Progenitor cell of endocrine pancreas (in vitro differentiated cells): ENCODE results near the gene UNC93B1. TPM values are rescaled to one million over a fixed set of nuclear protein-coding genes. Genes with fewer than 3 reads are reported as not detected.
"Not testable (repeated sequence)": the region's sequence is repeated elsewhere in the genome, so short reads cannot be mapped to it uniquely, and the experiment has no call there.

ENCODE experiments used
- DNase-seq: peaks from one replicate; pipeline ENCODE4 v3.0.0; 2021; ENCODE audit warnings: low spot score; ENCODE audit not compliant: unreplicated experiment
- H3K27ac Mint-ChIP-seq: 2 replicates; pipeline ENCODE4 v1.8.0; 2021; ENCODE audit warnings: mild to moderate bottlenecking, moderate library complexity, mixed read lengths
- H3K27me3 Mint-ChIP-seq: 2 replicates; pipeline ENCODE4 v1.8.0; 2021; ENCODE audit warnings: mixed read lengths
- H3K36me3 Mint-ChIP-seq: 2 replicates; pipeline ENCODE4 v1.8.0; 2022; ENCODE audit warnings: mixed read lengths; ENCODE audit not compliant: insufficient read depth
- H3K4me1 Mint-ChIP-seq: 2 replicates; pipeline ENCODE4 v1.8.0; 2021; ENCODE audit warnings: low read depth, mixed read lengths
- H3K4me3 Mint-ChIP-seq: 2 replicates; pipeline ENCODE4 v1.8.0; 2021; ENCODE audit warnings: low read depth, mild to moderate bottlenecking, moderate library complexity, mixed read lengths
- H3K9me3 Mint-ChIP-seq: 2 replicates; pipeline ENCODE4 v1.8.0; 2021; ENCODE audit warnings: low read depth, mixed read lengths
- CTCF ChIP-seq: fragments of 200-600 bp; sonication (generic); IDR thresholded peaks from one replicate; pipeline ENCODE4 v1.5.0; 2021; ENCODE audit warnings: antibody characterized with exemption, mild to moderate bottlenecking; ENCODE audit not compliant: unreplicated experiment
- total RNA-seq: library from RNA; stranded (reverse); gene quantifications from 2 replicates; pipeline ENCODE4 v1.2.1, GENCODE V29; 2021

UNC93B1 gene
- total RNA-seq, 1 donor from 2014 or later = 8.0 TPM

GRCh38 chr11:67983951-67984350, 19.9 kb downstream of the UNC93B1 start:
- Mint-ChIP-seq H3K4me1 (peaks cover 8% of the 10 kb centered on the region), H3K27me3 (peaks cover 29% of the 10 kb centered on the region), H3K4me3 (no peak overlapping the region), H3K36me3 (no peaks in the 10 kb centered on the region), H3K27ac (no peak overlapping the region), H3K9me3 (no peaks in the 10 kb centered on the region)
- DNase-seq = no peak
- TF ChIP-seq CTCF = no peak

DNA sequence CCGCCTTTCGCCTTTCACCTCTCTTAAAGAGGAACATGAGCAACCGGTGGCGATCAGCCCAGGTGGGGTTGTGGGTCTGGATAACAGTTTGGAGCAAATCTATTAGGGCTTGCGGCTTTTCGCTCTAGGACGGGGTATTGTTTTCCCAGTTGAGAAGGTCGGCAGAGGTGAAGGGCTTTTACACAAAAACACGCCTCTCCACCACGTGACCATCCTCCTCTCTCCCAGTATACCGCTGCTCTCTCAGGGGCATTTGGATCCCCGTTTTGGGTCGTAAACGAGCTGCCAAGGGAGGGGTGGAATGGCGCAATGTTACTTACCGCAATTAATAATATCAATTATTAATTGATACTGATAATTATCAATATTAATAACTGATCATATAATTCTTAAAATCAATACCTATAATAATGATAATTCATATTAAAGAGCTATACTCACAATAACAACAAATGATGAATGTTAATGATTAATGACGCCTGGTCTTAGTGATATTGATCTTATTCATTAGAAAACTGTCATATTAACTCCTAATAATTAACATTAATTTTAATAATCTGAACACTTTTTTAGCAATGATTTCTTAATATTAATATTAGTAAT, 21.5 kb downstream of the UNC93B1 start:
- H3K4me3 Mint-ChIP-seq, DNase-seq, H3K27ac Mint-ChIP-seq, H3K9me3 Mint-ChIP-seq, H3K36me3 Mint-ChIP-seq: not testable (repeated sequence)
- peaks cover 24% of the 10 kb centered on the region for H3K27me3 Mint-ChIP-seq
- H3K4me1 Mint-ChIP-seq = peaks cover 15% of the 10 kb centered on the region

GRCh38 chr11:67981226-67981625, 22.7 kb downstream of the UNC93B1 start:
- H3K4me3 Mint-ChIP-seq, H3K9me3 Mint-ChIP-seq, DNase-seq, H3K27ac Mint-ChIP-seq, H3K36me3 Mint-ChIP-seq: not testable (repeated sequence)
- peaks cover 15% of the 10 kb centered on the region for H3K4me1 Mint-ChIP-seq
- H3K27me3 Mint-ChIP-seq = peaks cover 24% of the 10 kb centered on the region

- DNase-seq, H3K36me3 Mint-ChIP-seq, H3K9me3 Mint-ChIP-seq: not testable (repeated sequence)
- H3K4me3 Mint-ChIP-seq = peak overlapping the region; percentile 19
- peak overlapping the region; percentile 13 for H3K27ac Mint-ChIP-seq
- peaks cover 23% of the 10 kb centered on the region for H3K27me3 Mint-ChIP-seq
- peaks cover 15% of the 10 kb centered on the region for H3K4me1 Mint-ChIP-seq
- peak; percentile 13 for TF ChIP-seq CTCF
Measured at GRCh38 chr11:67978766-67979418, 25.0 kb downstream of the UNC93B1 start.

DNA sequence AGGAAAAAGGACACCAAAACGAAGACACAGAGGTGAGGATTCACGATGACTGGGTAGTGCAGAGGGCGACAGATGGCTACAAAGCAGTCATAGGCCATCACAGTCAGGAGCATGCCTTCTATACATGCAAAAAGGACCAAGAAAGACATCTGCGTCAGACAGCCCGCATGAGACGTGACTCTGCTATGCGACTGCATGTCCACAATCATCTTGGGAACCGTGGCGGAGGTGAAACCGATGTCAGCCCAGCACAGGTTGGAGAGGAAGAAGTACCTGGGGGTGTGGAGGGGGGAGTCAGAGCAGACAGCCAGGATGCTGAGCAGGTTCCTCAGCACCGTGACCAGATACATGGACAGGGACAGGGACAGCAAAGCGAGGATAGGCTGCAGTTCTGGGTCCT, 29.2 kb downstream of the UNC93B1 start:
- not testable (repeated sequence) for H3K9me3 Mint-ChIP-seq, H3K4me3 Mint-ChIP-seq, H3K27ac Mint-ChIP-seq, DNase-seq, H3K36me3 Mint-ChIP-seq
- Mint-ChIP-seq H3K27me3 (peaks cover 14% of the 10 kb centered on the region), H3K4me1 (peaks cover 13% of the 10 kb centered on the region)

- H3K4me1 Mint-ChIP-seq, H3K36me3 Mint-ChIP-seq, H3K4me3 Mint-ChIP-seq, H3K27ac Mint-ChIP-seq, DNase-seq, H3K9me3 Mint-ChIP-seq: not testable (repeated sequence)
- H3K27me3 Mint-ChIP-seq = peaks cover 11% of the 10 kb centered on the region
Measured at GRCh38 chr11:67965830-67966348, 38.0 kb downstream of the UNC93B1 start.

- not testable (repeated sequence) for H3K4me1 Mint-ChIP-seq, H3K4me3 Mint-ChIP-seq, H3K36me3 Mint-ChIP-seq, H3K27ac Mint-ChIP-seq, H3K9me3 Mint-ChIP-seq, DNase-seq
- peaks cover 14% of the 10 kb centered on the region for H3K27me3 Mint-ChIP-seq
Measured at GRCh38 chr11:67964746-67965145, 39.2 kb downstream of the UNC93B1 start.

DNA sequence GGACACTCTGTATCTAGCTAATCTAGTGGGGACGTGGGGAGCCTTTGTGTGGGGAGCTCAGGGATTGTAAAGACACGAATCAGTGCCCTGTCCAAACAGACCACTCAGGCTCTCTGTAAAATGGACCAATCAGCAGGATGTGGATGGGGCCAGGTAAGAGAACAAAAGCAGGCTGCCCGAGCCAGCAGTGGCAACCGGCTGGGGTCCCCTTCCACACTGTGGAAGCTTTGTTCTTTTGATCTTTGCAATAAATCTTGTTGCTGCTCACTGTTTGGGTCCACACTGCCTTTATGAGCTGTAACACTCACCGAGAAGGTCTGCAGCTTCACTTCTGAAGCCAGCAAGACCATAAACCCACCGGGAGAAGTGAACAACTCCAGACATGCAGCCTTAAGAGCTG, 40.0 kb downstream of the UNC93B1 start:
- H3K27ac Mint-ChIP-seq, DNase-seq, H3K36me3 Mint-ChIP-seq, H3K9me3 Mint-ChIP-seq, H3K4me3 Mint-ChIP-seq, H3K4me1 Mint-ChIP-seq: not testable (repeated sequence)
- peaks cover 18% of the 10 kb centered on the region for H3K27me3 Mint-ChIP-seq

GRCh38 chr11:67963217-67963616, 40.7 kb downstream of the UNC93B1 start:
- not testable (repeated sequence) for H3K36me3 Mint-ChIP-seq, DNase-seq

GRCh38 chr11:67956236-67956635, 47.7 kb downstream of the UNC93B1 start:
- H3K27ac Mint-ChIP-seq = not testable (repeated sequence)
- H3K4me3 Mint-ChIP-seq = peak overlapping the region; percentile 22

More at GRCh38 chr11:67963217-67963616, 40.7 kb downstream of the UNC93B1 start:
- not testable (repeated sequence) for H3K4me3 Mint-ChIP-seq, H3K4me1 Mint-ChIP-seq, H3K27ac Mint-ChIP-seq, H3K9me3 Mint-ChIP-seq
- peaks cover 18% of the 10 kb centered on the region for H3K27me3 Mint-ChIP-seq

More at GRCh38 chr11:67956236-67956635, 47.7 kb downstream of the UNC93B1 start:
- not testable (repeated sequence) for H3K36me3 Mint-ChIP-seq, H3K9me3 Mint-ChIP-seq, DNase-seq, H3K4me1 Mint-ChIP-seq
- H3K27me3 Mint-ChIP-seq = peaks cover 64% of the 10 kb centered on the region
